ENCODE measurements around the gene CTNNBL1.

The CTNNBL1 gene

GRCh38 chr20:37919389-37920040 lies 225.7 kb downstream of the CTNNBL1 start:
- no peak for DNase-seq (ENCODE audit: low read depth)

DNA sequence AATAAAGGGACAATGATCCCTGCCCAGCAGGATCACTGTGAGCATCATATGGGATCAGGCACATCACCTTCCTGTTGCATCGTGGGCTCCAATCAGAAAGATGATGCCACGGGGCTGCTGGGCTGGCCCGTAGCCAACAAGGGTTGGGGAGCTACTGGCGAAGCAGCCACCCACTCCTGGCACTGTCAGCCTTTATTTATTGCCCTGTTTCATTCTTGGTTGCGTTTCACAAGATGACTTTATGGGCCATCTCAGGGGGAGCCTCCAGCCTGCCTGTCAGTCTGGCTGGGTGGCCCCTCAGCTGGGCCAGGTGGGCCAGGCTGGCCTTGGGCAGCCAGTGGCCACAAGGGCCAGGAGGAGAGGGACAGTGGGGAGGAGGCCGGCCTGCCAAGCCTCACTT lies 226.4 kb downstream of the CTNNBL1 start:
- no peak for DNase-seq (ENCODE audit: low read depth)

DNA sequence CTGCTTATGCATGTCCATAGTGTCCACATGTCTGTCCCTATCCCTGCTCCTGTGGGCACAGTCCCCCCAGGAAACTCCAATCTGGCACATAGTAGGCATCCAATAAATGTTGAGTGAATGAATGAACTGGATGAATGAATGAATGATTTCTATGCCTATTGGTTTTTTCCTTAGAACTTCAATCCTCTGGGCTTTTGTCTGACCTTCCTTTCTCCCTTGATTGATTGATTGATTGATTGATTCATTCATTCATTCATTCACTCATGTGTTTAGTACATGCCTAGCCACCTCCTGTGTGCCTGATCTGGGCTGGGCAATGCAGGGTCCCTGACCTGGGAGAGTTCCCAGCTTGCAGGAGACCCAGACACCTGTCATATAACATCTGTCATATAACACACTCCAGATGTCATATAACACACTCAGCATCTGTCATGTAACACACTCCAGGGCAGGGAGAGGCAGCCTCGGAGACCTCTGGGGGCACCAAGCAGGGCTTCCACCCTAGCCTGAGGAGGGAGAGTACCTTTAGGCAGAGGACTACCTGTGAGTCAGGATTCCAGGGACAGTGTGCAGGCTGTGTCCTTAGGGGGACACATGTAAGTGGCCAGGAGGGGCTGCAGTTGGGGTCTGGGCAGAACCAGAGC lies 227.0 kb downstream of the CTNNBL1 start:
- DNase-seq (ENCODE audit: low read depth), result no peak

DNA sequence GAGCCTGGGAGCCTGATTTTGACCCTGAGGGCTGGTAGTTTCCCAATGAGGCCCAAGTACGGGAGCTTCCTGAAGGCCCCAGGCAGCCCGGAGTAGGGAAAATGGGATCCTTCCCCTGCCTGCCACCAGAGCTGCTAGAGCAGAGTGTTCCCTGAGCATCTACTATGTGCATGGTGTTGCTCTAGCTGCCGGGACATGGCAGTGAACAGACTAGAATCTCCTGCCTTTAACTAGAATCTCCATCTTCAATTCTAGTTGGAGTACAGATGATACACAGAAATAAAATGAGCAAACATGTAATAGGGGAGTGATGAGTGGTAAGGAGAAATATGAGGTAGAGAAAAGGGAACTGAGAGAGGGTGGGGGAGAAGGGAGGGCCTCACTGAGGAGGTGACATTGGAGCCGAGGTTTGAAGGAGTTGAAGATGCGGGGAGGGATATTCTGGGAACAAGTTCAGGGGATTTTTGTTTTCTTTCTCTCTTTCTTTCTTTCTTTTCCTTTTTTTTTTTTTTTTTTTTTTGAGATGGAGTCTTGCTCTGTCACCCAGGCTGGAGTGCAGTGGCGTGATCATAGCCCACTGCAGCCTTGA lies 227.6 kb downstream of the CTNNBL1 start:
- DNase-seq (ENCODE audit: low read depth), result no peak

Measured in T-helper 22 cell (primary cell).